Chondrocyte (in vitro differentiated cells): ENCODE measurements around the gene TSEN54. TPM values are rescaled to one million over a fixed set of nuclear protein-coding genes. Genes with fewer than 3 reads are reported as not detected.
"Not testable (repeated sequence)": the region's sequence is repeated elsewhere in the genome, so short reads cannot be mapped to it uniquely, and the experiment has no call there.

Source experiments
- DNase-seq: peaks from one replicate; pipeline ENCODE4 v3.0.0; 2021; ENCODE audit warnings: mixed read lengths, low spot score
- H3K27ac Mint-ChIP-seq: one replicate; pipeline ENCODE4 v1.8.0; 2021; ENCODE audit warnings: mild to moderate bottlenecking, moderate library complexity, mixed read lengths; ENCODE audit not compliant: unreplicated experiment
- H3K27me3 Mint-ChIP-seq: 2 replicates; pipeline ENCODE4 v1.8.0; 2021; ENCODE audit warnings: low read depth, mixed read lengths
- H3K36me3 Mint-ChIP-seq: 2 replicates; pipeline ENCODE4 v1.8.0; 2021; ENCODE audit warnings: low read depth, mixed read lengths
- H3K4me1 Mint-ChIP-seq: 2 replicates; pipeline ENCODE4 v1.8.0; 2021; ENCODE audit warnings: low read depth, mild to moderate bottlenecking, mixed read lengths
- H3K4me3 Mint-ChIP-seq: one replicate; pipeline ENCODE4 v1.8.0; 2021; ENCODE audit warnings: mild to moderate bottlenecking, moderate library complexity, mixed read lengths; ENCODE audit not compliant: unreplicated experiment
- H3K9me3 Mint-ChIP-seq: 2 replicates; pipeline ENCODE4 v1.8.0; 2021; ENCODE audit warnings: low read depth, mixed read lengths
- CTCF ChIP-seq: fragments of 200-600 bp; sonication (generic); IDR thresholded peaks from 2 replicates; pipeline ENCODE4 v1.5.0; 2021; ENCODE audit warnings: antibody characterized with exemption, mild to moderate bottlenecking, moderate library complexity
- total RNA-seq: library from RNA; stranded (reverse); gene quantifications from 3 replicates; pipeline ENCODE4 v1.2.1, GENCODE V29; 2021

TSEN54 gene
- total RNA-seq, 1 donor from 2014 or later = 12.2 TPM

- Mint-ChIP-seq H3K4me3 (peak overlapping the region; percentile 74), H3K4me1 (peaks cover 29% of the 10 kb centered on the region), H3K27me3 (no peaks in the 10 kb centered on the region), H3K36me3 (peaks cover 4% of the 10 kb centered on the region), H3K27ac (no peak overlapping the region), H3K9me3 (no peaks in the 10 kb centered on the region)
- DNase-seq = peak; percentile 94
- TF ChIP-seq CTCF = no peak
These were observed 1.1 kb downstream of the TSEN54 start for GRCh38 chr17:75517297-75517865.

DNA sequence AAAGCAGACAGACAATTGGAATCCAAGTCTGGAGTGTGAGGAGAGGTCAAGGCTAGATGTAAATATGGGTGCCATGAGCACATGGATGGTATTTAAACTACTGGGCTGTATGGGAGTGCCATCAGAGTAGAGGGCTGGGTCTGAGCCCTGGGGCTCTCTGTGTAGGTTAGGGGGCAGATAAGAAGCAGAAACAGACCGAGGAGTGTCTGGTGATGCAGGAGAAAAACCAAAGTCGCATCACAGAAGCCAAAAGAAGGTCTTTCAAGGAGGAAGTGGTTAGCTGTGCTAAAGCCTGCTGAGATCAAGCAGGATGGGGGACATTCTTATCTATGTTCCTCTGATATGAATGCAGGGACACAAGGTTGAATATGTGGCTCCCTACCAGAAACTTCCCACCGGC, 1.9 kb downstream of the TSEN54 start:
- Mint-ChIP-seq H3K4me3 (no peak overlapping the region), H3K9me3 (no peaks in the 10 kb centered on the region), H3K27me3 (no peaks in the 10 kb centered on the region), H3K27ac (no peak overlapping the region), H3K4me1 (peaks cover 21% of the 10 kb centered on the region), H3K36me3 (peaks cover 4% of the 10 kb centered on the region)
- DNase-seq = no peak
- no peak for TF ChIP-seq CTCF

GRCh38 chr17:75518983-75519537, 2.7 kb downstream of the TSEN54 start:
- no peak for TF ChIP-seq CTCF
- Mint-ChIP-seq H3K36me3 (peaks cover 4% of the 10 kb centered on the region), H3K4me3 (no peak overlapping the region), H3K9me3 (no peaks in the 10 kb centered on the region), H3K27ac (no peak overlapping the region), H3K4me1 (peaks cover 12% of the 10 kb centered on the region), H3K27me3 (no peaks in the 10 kb centered on the region)
- DNase-seq = no peak

- H3K27me3 Mint-ChIP-seq = not testable (repeated sequence)
These were observed 4.1 kb downstream of the TSEN54 start for GRCh38 chr17:75520413-75520812.

GRCh38 chr17:75521290-75521689, 5.0 kb downstream of the TSEN54 start:
- Mint-ChIP-seq H3K27ac (no peak overlapping the region), H3K4me1 (peaks cover 12% of the 10 kb centered on the region), H3K4me3 (no peak overlapping the region)

More at GRCh38 chr17:75520413-75520812, 4.1 kb downstream of the TSEN54 start:
- not testable (repeated sequence) for DNase-seq, H3K36me3 Mint-ChIP-seq, H3K4me1 Mint-ChIP-seq, H3K27ac Mint-ChIP-seq, H3K4me3 Mint-ChIP-seq, H3K9me3 Mint-ChIP-seq

More at GRCh38 chr17:75521290-75521689, 5.0 kb downstream of the TSEN54 start:
- TF ChIP-seq CTCF = no peak
- H3K36me3 Mint-ChIP-seq = peaks cover 4% of the 10 kb centered on the region
- no peaks in the 10 kb centered on the region for H3K9me3 Mint-ChIP-seq
- H3K27me3 Mint-ChIP-seq = peaks cover under 1% of the 10 kb centered on the region
- DNase-seq = no peak
